NOMO-1 treated with DMSO at 0.1 percent for 48 hours (cell line): ENCODE results near the gene CCBE1.

ENCODE experiments used
- DNase-seq: peaks from one replicate; lab custom pipeline; 2025; ENCODE audit not compliant: unreplicated experiment; lab: John Stamatoyannopoulos, UW

Gene CCBE1

DNA sequence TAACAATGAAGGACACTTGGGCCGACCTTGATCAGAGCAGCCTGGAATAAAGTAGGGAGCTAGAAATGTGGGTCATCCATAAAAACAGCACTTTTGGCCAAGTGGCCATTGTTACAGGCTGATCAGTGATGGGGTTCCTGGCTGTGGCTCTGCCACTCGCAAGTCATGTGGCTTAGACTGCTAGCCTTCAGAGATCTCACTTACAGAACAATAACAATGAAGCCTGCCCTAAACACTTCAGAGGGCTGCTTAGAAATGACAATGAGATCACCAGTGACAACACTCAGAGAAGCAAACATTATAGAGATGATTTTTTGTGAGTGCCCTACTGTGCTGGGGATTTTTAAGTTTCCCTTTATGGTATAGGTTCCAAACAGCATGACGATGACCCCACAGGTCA, 230.2 kb downstream of the CCBE1 start:
- no peak for DNase-seq

DNA sequence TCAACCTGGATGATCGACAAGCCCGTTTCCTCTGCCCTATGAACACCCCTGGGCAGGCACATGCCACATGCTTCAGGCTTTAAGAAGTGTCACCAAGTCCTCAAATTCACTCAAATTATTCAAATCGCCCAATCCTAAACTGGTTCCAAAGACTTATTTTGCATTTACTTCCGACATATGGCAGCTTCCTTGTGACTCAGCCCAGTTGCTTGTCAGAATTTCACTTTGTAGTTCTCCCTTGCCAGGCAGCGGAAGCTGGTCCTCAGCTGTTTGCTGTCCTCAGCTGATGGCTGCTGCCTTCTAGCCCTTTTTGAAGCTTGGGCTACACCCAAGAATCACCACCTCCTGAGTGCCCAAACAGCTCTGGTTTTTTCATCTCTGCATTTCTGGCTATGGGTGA, 232.7 kb downstream of the CCBE1 start:
- DNase-seq, result no peak

DNA sequence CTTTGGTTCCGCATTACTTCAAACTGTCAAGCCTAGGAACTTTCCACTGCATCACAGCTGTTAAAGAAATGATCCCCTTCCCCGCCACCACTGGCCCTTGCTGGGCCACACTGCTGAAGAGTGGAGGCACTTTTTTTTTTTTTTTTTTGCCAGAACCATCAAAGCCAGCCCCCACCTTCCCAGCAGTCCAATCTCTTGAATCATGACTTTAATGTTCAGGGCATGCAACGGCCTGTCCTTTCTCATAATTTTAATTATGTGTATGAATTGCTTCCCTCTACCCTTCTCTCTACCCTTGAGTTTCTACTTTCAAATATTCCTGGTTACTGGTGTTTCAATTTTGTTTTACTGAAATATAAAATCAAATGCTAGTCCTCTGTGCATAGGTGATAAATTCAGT, 236.1 kb downstream of the CCBE1 start:
- DNase-seq, result no peak

DNA sequence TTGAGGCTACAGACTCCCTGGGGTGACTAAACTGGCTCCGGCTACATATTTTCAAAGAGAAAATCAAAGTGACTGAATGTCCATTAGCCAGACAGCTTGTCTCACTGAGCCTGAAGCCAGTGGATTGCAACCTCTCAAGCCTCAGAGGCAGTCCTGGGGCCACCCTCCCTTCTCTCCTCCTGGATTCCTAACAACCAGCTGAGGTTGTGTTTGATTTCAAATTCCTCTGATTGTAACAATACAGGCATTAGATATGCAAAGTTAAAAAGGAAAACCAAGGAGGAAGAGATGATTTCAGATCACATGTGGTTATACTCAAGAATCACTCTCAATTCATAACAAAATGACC, 237.2 kb downstream of the CCBE1 start:
- DNase-seq, result no peak

DNA sequence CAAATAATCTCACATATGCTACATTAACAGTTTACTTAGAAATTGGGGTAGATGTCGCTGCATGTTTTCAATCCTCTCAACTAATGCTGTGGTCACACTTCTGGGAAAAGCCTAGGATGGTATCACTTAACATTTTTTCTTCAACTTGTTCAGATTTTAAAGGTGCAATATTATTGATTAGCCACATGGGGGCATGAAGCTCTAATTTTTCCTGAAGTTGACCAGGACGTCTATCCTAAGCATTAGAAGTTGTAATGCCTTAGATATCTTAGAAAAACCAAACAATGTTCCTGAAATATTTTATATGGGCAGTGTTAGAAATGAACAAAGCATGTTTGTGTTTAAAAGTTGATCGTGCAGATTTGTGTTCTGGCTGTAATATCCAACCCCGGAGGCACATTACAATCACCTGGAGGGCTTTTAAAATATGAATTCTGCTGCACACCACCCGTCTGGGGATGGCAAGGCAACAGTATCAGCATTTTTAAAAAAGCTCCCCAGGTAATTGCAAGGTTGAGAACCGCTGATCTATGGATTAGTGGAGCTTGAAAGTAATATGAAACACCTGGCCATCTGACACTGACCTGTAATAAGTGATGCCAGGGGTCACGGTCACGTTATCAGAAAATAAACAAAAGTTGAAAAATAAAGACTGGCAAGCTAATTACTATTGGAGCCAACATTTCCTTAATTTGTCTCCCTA, 237.7 kb downstream of the CCBE1 start:
- DNase-seq, result no peak

DNA sequence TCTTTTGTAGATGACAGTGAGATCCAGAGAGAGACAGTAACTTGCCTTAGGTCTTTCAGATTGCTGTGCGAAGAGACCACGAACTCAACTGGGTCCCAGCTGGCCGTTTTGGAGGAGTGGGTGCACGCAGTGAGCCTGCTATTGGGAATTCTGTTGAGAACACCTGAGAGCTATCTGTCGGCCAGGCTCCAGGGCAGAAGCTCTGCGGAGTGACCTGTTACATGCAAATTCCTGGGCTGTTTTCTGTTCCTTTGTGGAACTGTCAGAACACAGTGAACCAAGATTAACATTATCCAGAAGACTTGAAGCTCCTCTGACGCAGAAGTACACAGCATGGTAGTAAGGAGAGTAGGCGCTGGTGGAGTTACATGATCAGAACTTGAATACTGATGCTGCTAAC, 238.6 kb downstream of the CCBE1 start:
- DNase-seq, result no peak

DNA sequence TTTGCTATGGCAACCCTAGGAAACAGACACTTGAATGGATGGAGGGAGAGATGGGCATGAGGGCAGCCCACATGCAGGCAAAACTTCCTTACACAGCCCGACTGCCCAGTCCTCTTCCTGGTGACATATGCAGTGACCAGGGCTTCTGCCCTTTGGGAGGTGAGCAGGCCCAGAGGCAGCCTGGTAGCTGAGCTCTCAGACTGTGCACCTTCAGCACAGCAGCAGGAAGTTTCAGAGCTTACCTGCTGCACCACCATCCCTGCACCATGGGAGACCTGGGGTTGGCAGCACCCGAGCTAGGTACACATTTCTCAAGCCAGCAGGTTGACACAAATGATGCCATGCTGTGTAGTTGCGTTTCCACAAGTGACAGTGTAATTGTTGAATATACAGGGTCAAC, 240.6 kb downstream of the CCBE1 start:
- DNase-seq, result no peak

DNA sequence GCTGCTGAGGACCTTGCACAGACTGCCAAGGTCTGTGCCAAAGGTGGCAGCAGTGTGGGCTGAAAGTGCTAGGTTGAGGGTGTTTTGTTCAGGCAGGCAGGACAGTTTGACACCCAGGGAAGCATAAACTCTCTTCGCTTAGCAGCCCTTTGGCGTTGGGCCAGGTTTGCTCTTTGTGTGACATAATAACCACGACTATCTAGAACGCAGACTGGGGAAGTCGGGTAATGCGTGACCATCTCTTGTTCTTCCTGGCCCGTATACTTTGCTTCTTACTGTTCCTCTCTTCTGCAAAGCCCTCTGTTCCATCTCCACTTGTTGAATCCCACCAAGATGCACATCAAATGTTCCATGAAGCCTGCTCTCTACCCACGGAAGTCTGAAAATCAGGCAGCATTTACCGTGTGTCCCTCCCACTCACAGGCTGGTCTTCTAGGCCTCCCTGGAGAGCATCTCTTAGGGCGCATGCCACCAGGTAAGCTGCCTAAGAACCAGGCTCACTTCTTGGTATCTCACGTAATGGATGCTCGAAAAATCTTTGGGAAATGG, 241.4 kb downstream of the CCBE1 start:
- DNase-seq, result no peak

DNA sequence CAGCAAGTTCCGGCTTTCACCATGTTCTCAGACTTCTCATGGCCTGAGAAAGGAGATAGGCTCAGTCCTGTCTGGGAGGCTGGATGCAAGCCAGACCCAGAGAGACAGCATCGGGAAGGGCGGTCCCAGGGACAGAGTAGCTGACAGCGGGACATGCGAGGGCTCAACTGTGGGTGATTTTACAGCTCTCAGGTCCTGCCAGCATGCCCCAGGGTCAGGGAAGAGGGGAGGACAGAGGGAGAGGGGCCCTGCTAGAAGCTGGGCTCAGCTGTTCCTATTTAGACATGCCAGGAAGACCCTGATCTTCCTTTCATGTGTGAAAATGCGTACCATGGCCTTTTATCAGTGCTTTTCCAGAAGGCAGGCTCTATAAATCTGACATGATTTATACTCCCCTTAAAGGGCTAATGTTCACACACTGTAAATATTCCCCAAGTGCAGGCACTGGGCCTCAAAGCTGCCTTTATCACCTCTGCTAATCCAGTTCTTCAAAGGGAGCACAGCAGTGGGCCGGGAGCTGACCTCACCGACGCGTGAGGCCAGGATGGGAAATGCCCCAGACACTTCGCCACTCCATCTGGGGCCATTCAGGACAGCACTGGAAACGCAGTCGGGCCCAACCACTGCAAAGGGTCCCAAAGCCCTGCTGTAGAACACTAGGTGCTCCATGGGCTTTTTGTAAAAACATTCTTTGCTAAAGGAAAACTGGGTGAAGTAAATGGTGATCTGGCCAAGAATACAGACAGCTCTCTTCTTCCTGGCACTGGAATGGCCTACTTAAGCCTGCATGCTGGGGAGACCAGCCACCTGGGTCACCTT, 242.1 kb downstream of the CCBE1 start:
- DNase-seq, result no peak

DNA sequence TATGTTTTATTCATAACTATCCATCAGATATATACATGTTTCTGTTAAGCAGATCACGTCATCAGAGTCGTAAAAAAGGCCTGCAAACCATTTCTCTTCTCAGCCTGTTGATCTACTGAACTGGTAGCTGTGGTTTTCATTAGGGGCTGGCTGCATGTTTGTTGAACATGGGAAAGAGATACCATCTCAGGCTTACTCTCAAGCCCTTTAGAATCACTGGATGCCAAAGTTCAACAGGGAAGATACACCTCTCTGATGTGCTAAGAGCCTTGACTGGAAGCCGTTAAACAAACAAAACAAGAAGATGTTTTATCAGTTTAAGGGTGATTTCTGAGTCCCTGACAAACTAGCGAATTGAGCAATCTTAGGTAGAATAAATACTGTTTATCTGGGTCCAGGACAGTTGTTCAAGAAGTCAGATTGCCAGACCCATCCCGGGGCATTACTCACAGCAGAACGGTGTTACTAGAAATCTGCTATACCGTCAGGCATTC, 243.7 kb downstream of the CCBE1 start:
- DNase-seq, result no peak

DNA sequence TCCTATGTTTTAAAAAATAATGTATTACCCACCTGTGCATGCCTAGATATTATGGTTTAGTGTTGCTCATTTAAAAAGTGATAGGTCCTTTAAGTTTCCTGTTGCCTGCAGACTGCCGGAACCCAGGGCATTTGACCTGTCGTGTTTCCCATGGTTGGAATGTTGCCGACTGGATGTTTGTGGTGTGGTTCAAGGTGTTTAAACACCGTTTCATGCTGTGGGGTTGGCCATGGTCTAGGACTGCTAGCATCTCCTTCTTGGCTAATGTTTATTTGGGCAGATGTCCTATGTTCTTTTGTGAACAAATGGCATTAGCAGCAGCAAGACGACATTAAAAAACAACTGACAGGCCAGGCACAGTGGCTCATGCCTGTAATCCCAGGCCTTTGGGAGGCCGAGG, 245.3 kb downstream of the CCBE1 start:
- DNase-seq, result no peak

DNA sequence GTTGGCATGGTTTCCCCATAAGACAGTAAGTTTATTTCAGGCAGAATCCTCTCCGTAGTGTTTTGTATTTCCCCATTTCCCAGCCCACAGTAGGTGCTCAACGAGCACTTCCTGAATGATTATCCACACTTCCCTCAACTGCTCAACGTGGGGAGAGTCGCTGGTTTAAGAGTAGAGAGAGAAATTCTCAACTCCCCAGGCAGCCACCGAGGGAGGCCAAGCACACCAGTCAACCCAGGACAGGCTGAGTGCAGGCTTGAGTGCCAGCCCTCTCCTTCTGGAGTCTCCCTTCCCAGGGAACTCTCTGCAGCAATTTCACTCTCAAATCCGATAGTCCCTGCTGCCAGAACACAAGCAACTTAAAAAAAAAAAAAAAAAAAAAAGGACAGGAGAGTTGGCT, 246.2 kb downstream of the CCBE1 start:
- no peak for DNase-seq

DNA sequence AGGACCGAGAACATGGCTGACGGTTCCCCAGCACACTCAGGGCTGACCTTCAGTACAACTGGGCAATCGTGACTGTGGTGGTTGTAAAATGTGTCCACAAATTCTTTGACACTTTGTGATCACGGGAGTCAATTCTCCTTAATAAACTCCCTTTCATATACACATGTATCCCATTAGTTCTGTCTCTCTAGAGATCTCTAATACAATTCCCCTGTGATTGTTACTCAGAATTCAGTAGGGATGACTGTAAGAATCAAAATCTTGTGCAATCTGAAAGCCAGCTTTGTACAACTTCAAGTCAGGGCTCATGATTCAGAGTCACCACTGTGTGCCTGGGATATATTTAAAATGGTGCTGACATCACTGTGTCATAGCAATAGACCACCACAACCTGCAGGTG, 248.7 kb downstream of the CCBE1 start:
- DNase-seq, result no peak

DNA sequence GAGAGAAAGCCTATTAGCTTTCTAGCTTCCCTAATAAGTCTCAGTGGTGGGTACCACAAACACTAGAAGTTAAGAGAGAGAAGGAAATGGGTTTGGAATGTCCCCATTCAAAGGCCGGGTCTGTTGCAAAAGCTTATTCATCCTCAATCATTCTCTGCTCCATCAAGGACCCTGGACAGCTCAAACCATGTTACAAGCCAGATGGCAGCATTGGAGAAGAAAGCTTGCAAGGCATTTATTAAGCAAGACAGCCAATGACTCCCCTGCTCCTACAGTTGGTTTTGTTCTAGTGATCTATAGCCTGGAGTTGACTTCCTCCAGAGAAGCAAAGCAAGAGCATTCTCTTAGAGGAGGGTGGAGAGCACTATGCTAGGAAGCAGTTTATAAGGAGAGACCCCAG, 251.2 kb downstream of the CCBE1 start:
- DNase-seq, result no peak

DNA sequence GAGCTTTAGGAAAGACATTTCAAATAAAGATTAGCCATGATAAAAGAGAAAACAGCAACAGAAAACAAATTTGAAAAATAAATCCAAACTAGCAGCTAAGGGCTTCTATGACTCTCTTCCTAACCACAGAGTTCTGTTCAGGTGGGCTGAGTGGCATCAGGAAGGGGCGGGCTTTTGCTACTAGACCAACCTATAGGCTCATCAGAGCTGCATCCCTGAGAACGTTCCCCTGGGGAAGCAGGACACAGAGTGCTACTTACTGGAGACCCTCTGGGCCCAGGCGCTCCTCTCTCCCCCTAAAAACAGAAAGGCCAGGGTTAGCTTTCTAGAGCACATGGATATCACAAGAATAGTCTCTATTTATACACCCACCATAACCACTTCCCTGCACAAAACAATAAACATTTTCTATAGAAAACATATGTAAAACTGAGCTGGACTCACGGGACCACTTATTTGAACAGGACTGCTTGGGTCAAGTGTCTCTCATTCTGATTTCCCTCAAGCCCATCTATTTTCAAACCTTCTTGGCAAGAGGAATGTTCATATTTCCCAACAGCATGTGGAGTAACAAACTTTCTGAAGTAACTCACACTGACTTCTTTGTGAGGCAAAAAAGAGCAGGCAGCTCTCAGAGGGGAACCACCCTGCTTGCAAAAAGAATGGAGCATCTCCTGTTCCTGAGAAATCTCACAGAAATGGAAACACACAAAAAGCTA, 259.2 kb downstream of the CCBE1 start:
- no peak for DNase-seq

DNA sequence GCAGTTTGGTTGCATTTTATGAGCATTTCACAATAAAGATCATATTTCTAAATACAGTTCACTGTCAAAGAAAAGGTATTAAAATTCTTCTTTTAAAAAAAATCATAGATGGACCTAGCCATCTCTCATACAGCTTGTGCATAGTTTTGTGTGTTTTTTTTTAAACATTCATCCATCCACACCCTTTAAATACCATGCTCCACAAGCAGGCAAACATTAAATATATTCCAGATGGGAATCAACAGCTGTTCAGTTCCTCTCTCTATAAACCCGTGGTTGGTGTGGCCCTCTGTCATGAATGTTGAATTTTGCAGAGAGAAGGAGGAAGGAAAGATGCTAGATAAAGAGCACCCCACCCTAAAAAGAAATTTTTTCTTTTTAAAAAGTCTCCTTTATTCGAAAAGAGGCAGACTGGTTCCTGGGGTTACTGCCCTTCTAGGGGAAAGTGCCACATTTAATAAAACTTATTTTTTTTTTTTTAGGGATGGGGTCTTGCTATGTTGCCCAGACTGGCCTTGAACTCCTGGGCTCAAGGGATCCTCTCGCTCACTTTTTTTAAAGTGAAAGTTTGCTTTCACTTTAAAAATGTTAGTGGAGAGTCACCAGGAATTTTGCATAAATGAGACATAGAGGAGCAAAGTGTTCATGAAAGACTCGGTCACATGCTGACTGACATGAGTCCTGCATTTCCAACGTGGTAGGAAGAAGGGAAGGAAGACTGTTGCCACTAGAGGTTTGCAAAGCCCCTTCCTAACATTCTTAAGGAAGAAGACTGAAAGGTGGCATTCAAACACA, 264.2 kb downstream of the CCBE1 start:
- no peak for DNase-seq

DNA sequence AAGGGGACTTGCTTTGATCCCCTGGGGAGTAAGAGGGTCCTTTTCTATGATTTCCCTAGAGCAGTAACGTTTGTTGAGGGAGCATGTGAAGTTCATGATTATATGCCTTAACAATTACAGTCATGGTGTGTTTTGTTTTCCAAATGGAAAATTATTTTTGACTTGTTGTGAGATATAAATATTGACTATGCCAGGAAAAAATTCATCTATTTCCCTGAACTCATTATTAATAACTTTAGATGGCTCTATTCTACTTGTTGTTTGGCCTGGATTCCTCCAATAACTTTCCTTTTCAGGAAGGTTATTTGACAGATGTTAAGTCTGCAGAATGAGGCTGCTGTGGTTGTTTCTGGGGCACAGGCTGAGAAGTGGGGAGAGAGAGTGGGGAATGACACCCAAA, 266.1 kb downstream of the CCBE1 start:
- no peak for DNase-seq

DNA sequence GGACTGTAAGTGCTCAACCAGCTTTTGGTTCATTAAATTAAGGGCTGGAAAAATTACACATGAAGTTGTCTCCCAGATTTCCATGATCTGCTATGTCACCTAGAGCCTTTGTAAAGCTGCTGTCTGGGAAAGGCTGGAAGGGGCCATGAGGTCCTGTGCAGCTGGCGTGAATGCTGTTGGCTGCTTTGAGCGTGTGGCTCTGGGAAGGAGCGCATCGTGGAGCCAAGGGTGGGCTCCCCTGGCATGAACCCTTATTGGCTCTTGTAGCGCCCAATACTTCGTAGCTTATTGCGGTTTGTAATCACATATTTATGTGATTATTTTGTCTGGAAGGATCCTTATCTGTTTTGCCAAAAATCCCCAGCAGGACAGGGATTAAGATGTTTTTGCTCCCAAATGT, 267.6 kb downstream of the CCBE1 start:
- DNase-seq, result no peak

DNA sequence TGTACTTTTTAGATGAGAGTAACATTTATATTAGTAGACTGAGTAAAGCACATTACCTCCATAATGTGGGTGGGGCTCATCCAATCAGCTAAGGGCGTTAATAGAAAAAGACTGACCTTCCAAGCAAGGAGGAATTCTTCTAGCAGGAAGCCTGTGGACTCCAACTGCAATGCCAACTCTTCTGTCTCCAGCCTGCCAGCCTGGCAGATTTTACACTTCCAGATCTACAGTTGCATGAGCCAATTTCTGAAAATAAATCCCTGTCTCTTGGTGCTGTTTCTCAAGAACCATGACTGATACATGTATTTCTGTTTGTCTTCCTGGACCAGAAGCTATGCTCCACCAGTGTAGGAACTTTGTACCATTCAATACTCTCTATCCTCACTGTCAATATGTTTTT, 269.2 kb downstream of the CCBE1 start:
- no peak for DNase-seq

DNA sequence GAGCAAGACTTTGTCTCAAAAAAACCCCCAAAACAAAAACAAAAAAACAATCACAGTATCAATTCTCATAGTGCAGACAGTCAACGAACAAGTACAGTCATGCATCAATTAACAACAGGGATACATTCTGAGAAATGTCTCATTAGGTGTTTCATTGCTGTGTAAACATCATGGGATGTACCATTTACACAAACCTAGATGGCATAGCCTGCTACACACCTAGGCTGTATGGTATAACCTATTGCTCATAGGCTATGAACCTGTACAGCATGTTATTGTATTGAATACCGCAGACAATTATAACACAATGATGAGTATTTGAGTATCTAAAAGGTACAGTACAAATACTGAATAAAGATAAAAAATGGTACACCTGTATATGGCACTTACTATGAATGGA, 270.4 kb downstream of the CCBE1 start:
- no peak for DNase-seq

DNA sequence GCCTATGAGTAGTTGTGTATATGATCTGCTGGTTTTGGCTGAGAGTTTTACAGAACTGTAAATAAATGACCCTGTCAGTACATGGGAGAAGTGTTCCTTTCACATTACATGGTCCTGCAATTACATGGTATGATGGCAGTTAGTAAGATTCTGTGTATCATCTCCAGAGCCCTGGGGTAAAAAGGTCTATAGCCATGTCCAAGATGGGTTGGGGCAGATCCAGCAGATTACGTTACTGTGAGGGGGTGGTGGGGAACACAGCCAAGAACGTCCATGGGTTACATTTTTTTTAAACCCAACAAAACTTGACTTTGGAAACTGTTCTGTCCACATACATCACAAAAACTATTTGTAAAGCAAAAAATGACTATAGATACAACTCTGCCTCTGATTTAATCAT, 274.0 kb downstream of the CCBE1 start:
- DNase-seq, result no peak
